Uterus (tissue), 2 donors: ENCODE measurements around the gene CALN1.

Experiments
- POLR2A ChIP-seq, 2 donors: fragments of 450-650 bp; IDR thresholded peaks; one replicate each; pipeline ENCODE4 v1.6.1; 2016; ENCODE audit warnings: antibody characterized with exemption in 2 of 2, mild to moderate bottlenecking in 1 of 2, moderate library complexity in 1 of 2
- TF ChIP-seq, protein P1 (sequence below), 4 experiments: fragments of 200-600 bp in 2 of 4; fragments of 450-650 bp in 2 of 4; sonication (generic) in 2 of 4; IDR thresholded peaks; one replicate each; pipeline ENCODE4 v1.5.1; 2016 to 2019; ENCODE audit warnings: antibody characterized with exemption in 4 of 4, mild to moderate bottlenecking in 2 of 4, moderate library complexity in 1 of 4

DNA sequence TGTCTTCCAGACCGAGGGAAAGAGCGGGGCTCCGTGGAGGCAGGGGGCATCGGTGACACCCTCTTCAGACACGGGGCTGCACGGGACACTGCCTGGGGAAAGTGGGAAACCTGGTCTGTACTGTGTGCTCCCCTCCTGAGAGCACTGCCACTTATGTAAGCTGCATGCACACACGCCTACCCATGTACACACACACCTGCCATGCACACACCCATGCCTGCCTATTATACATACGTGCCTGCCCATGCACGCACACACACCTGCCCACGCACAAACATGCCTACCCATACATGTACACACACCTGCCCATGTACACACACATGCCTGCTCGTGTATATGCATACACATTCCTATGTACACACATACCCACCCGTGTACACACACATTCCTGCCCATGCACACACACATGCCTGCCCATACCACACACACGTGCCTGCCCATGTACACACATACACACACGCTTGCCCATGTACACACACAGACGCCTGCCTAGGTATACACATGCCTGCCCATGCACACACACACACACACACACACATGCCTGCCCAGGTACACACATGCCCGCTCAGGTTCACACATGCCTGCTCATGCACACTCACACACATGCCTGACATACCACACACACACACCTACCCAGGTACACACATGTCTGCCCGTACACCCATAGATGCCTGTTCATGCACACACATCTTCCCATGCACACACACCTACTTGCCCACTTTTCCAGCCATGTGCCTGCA, 35.5 kb upstream of the CALN1 start:
- TF ChIP-seq, protein P1, sequence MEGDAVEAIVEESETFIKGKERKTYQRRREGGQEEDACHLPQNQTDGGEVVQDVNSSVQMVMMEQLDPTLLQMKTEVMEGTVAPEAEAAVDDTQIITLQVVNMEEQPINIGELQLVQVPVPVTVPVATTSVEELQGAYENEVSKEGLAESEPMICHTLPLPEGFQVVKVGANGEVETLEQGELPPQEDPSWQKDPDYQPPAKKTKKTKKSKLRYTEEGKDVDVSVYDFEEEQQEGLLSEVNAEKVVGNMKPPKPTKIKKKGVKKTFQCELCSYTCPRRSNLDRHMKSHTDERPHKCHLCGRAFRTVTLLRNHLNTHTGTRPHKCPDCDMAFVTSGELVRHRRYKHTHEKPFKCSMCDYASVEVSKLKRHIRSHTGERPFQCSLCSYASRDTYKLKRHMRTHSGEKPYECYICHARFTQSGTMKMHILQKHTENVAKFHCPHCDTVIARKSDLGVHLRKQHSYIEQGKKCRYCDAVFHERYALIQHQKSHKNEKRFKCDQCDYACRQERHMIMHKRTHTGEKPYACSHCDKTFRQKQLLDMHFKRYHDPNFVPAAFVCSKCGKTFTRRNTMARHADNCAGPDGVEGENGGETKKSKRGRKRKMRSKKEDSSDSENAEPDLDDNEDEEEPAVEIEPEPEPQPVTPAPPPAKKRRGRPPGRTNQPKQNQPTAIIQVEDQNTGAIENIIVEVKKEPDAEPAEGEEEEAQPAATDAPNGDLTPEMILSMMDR (IDR thresholded peaks at IDR 0.05) = no peak
- no peak for TF ChIP-seq POLR2A (IDR thresholded peaks at IDR 0.05)
